Gastroesophageal sphincter (tissue), 3 donors: ENCODE measurements around the gene WDR35.

Experiments used
- CTCF ChIP-seq, 4 experiments: fragments of 200-600 bp in 2 of 4; fragments of 450-650 bp in 2 of 4; sonication (generic) in 1 of 4; IDR thresholded peaks; one replicate each; pipeline ENCODE4 v1.5.1; 2017 to 2019; ENCODE audit warnings: antibody characterized with exemption in 4 of 4, mild to moderate bottlenecking in 2 of 4, moderate library complexity in 2 of 4
- EP300 ChIP-seq: sonication (generic); formaldehyde crosslinking; IDR thresholded peaks from one replicate; pipeline ENCODE4 v1.6.1; 2017; ENCODE audit warnings: antibody characterized with exemption, mild to moderate bottlenecking
- POLR2A ChIP-seq, 2 donors: fragments of 450-650 bp; IDR thresholded peaks; one replicate each; pipeline ENCODE4 v1.6.1; 2017; ENCODE audit warnings: antibody characterized with exemption in 2 of 2, mild to moderate bottlenecking in 2 of 2, moderate library complexity in 1 of 2
- POLR2AphosphoS5 ChIP-seq: sonication (generic); formaldehyde crosslinking; IDR thresholded peaks from one replicate; pipeline ENCODE4 v1.6.1; 2017; ENCODE audit warnings: antibody characterized with exemption

GRCh38 chr2:20001361-20001863 is 11.5 kb upstream of the WDR35 start:
- TF ChIP-seq POLR2A (IDR thresholded peaks at IDR 0.05) (no peak), CTCF (IDR thresholded peaks at IDR 0.05) (no peak), POLR2AphosphoS5 (no peak), EP300 (no peak)
